Spleen (tissue), 7 donors: Measurements from ENCODE around the gene GPR107.

ENCODE experiments used
- POLR2A ChIP-seq, 3 donors: fragments of 450-650 bp; IDR thresholded peaks; one replicate each; pipeline ENCODE4 v1.5.1; 2017; ENCODE audit warnings: antibody characterized with exemption in 3 of 3, mild to moderate bottlenecking in 1 of 3
- POLR2AphosphoS5 ChIP-seq, 3 donors: sonication (generic); formaldehyde crosslinking; IDR thresholded peaks; one replicate each; pipeline ENCODE4 v1.5.1; 2017; ENCODE audit warnings: antibody characterized with exemption in 3 of 3
- TF ChIP-seq, protein P1 (sequence below), 11 experiments: fragments of 200-600 bp in 7 of 11; fragments of 450-650 bp in 4 of 11; sonication (generic) in 4 of 11; IDR thresholded peaks in 8 of 11; conservative IDR thresholded peaks in 3 of 11; 1 replicate in 7 of 11; 2 replicates in 4 of 11; pipeline versions ENCODE4 v1.4.0 to v1.8.0; 2016 to 2021; ENCODE audit warnings: antibody characterized with exemption in 11 of 11, inconsistent platforms in 4 of 11, mild to moderate bottlenecking in 1 of 11
- donor health status: DM: no; HTN: no; CAD: no; lungs with moderate emphysema.
- donor health status: DM: no; HTN: no; CAD: no.
- donor health status: DM: no; HTN: no; CAD: no.

DNA sequence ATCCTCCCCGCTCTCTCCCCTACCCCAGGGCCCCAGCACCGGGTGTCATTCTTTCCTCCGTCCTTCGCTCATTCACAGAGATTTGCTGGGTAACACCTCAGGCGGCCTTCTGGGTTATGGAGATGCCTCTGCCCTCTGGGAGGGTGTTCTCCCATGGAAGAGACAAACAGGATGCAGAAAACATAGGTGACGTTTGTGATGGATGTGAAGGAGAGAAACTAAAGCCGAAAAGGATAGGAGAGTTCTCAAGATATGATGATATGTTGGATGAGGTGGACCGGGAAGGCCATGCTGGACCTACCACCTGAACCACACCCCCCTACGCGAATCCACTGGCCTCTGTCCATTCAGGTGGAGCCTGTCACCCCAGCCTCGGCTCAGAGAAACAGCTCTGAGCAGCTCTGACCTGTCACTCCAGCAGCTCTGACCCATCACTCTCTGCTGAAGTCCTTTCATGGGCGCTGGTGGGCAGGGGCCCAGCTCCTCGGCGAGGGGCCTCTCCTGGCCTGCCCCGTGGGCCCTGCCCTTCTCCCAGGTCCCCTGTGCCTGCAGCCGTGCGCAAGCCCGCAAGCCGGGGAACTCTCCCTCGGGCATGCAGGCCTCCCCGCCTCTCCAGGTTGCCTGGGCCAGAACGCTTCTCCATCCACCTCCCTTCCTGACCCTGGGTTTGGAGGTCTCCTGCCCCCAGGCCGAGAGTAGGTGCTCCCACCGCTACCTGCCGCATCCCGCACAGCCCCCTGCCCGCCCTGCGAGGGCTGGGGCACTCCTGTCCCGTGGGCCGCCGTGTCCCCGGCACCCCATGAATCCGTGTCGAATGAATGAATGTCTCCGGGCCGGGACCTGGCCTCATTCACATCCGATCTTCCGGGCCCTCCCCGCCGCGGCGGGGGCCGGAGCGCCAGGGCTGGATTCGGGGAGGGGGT is 117.8 kb downstream of the GPR107 start:
- TF ChIP-seq, protein P1, sequence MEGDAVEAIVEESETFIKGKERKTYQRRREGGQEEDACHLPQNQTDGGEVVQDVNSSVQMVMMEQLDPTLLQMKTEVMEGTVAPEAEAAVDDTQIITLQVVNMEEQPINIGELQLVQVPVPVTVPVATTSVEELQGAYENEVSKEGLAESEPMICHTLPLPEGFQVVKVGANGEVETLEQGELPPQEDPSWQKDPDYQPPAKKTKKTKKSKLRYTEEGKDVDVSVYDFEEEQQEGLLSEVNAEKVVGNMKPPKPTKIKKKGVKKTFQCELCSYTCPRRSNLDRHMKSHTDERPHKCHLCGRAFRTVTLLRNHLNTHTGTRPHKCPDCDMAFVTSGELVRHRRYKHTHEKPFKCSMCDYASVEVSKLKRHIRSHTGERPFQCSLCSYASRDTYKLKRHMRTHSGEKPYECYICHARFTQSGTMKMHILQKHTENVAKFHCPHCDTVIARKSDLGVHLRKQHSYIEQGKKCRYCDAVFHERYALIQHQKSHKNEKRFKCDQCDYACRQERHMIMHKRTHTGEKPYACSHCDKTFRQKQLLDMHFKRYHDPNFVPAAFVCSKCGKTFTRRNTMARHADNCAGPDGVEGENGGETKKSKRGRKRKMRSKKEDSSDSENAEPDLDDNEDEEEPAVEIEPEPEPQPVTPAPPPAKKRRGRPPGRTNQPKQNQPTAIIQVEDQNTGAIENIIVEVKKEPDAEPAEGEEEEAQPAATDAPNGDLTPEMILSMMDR (IDR thresholded peaks at IDR 0.05 in 8 of 11, conservative IDR thresholded peaks at IDR 0.05 in 3 of 11), result no peak
- TF ChIP-seq POLR2A (IDR thresholded peaks at IDR 0.05) (no peak), POLR2AphosphoS5 (IDR thresholded peaks at IDR 0.05) (no peak)
